Measurements from ENCODE around the gene NOTCH2.
"Not testable (repeated sequence)": the region's sequence is repeated elsewhere in the genome, so short reads cannot be mapped to it uniquely, and the experiment has no call there.

The NOTCH2 gene

GRCh38 chr1:120048208-120048607 is 21.3 kb downstream of the NOTCH2 start:
- DNase-seq, result not testable (repeated sequence)

- not testable (repeated sequence) for DNase-seq
Observed at GRCh38 chr1:120041771-120042170, 27.7 kb downstream of the NOTCH2 start.

GRCh38 chr1:120032253-120032652 is 37.2 kb downstream of the NOTCH2 start:
- not testable (repeated sequence) for DNase-seq

- not testable (repeated sequence) for DNase-seq
Observed at GRCh38 chr1:120023791-120024190, 45.7 kb downstream of the NOTCH2 start.

GRCh38 chr1:120014978-120015377 is 54.5 kb downstream of the NOTCH2 start:
- DNase-seq, result not testable (repeated sequence)

GRCh38 chr1:120008320-120008719 is 61.1 kb downstream of the NOTCH2 start:
- DNase-seq, result not testable (repeated sequence)

GRCh38 chr1:120007850-120008249 is 61.6 kb downstream of the NOTCH2 start:
- DNase-seq, result not testable (repeated sequence)

- DNase-seq, result not testable (repeated sequence)
Observed at GRCh38 chr1:120001035-120001434, 68.4 kb downstream of the NOTCH2 start.

- not testable (repeated sequence) for DNase-seq
Observed at GRCh38 chr1:119996731-119997312, 72.6 kb downstream of the NOTCH2 start.

- not testable (repeated sequence) for DNase-seq
Observed at GRCh38 chr1:119995975-119996374, 73.5 kb downstream of the NOTCH2 start.

GRCh38 chr1:119988306-119989062 is 81.0 kb downstream of the NOTCH2 start:
- no peak for DNase-seq

- no peak for DNase-seq
Observed at GRCh38 chr1:119987686-119988085, 81.8 kb downstream of the NOTCH2 start.

GRCh38 chr1:119987112-119987511 is 82.3 kb downstream of the NOTCH2 start:
- DNase-seq, result no peak

GRCh38 chr1:119986007-119986497 is 83.4 kb downstream of the NOTCH2 start:
- no peak for DNase-seq

GRCh38 chr1:119984771-119985170 is 84.7 kb downstream of the NOTCH2 start:
- no peak for DNase-seq

- DNase-seq, result no peak
Observed at GRCh38 chr1:119981986-119982815, 87.3 kb downstream of the NOTCH2 start.

- DNase-seq, result no peak
Observed at GRCh38 chr1:119981496-119981895, 88.0 kb downstream of the NOTCH2 start.

GRCh38 chr1:119978018-119978505 is 91.4 kb downstream of the NOTCH2 start:
- no peak for DNase-seq

- not testable (repeated sequence) for DNase-seq
Observed at GRCh38 chr1:119977113-119977736, 92.2 kb downstream of the NOTCH2 start.

GRCh38 chr1:119975582-119976254 is 93.7 kb downstream of the NOTCH2 start:
- not testable (repeated sequence) for DNase-seq

GRCh38 chr1:119975006-119975405 is 94.5 kb downstream of the NOTCH2 start:
- DNase-seq, result no peak

GRCh38 chr1:119974013-119974412 is 95.4 kb downstream of the NOTCH2 start:
- peak; percentile 58 for DNase-seq

Data from COR-L47 (cell line).